GM18873 (cell line): ENCODE results near the gene NFIB.

Experiments used
- ATAC-seq: cut with Tn5 transposase; IDR thresholded peaks from one replicate; pipeline ENCODE4 v1.9.1; 2021; ENCODE audit warnings: mild to moderate bottlenecking, moderate library complexity, moderate number of reproducible peaks; ENCODE audit not compliant: unreplicated experiment, low FRiP score

Gene NFIB

GRCh38 chr9:14307989-14308852 lies 5.7 kb downstream of the NFIB start:
- ATAC-seq: no peak

GRCh38 chr9:14306672-14307660 lies 7.0 kb downstream of the NFIB start:
- ATAC-seq: no peak

GRCh38 chr9:14306188-14306587 lies 7.8 kb downstream of the NFIB start:
- ATAC-seq: no peak

- no peak for ATAC-seq
Measured at GRCh38 chr9:14304259-14304658, 9.7 kb downstream of the NFIB start.

- no peak for ATAC-seq
Measured at GRCh38 chr9:14303521-14303920, 10.4 kb downstream of the NFIB start.

- ATAC-seq: no peak
Measured at GRCh38 chr9:14303100-14303499, 10.8 kb downstream of the NFIB start.

- ATAC-seq: no peak
Measured at GRCh38 chr9:14302405-14302804, 11.5 kb downstream of the NFIB start.

- ATAC-seq: no peak
Measured at GRCh38 chr9:14301583-14302021, 12.3 kb downstream of the NFIB start.

GRCh38 chr9:14301006-14301405 lies 12.9 kb downstream of the NFIB start:
- ATAC-seq: no peak

GRCh38 chr9:14300588-14300987 lies 13.4 kb downstream of the NFIB start:
- ATAC-seq: no peak

GRCh38 chr9:14300040-14300439 lies 13.9 kb downstream of the NFIB start:
- no peak for ATAC-seq

GRCh38 chr9:14298601-14299022 lies 15.3 kb downstream of the NFIB start:
- no peak for ATAC-seq

- no peak for ATAC-seq
Measured at GRCh38 chr9:14296495-14297113, 17.3 kb downstream of the NFIB start.

GRCh38 chr9:14294659-14295058 lies 19.3 kb downstream of the NFIB start:
- no peak for ATAC-seq

GRCh38 chr9:14293801-14294200 lies 20.1 kb downstream of the NFIB start:
- no peak for ATAC-seq

- no peak for ATAC-seq
Measured at GRCh38 chr9:14292181-14292739, 21.7 kb downstream of the NFIB start.

GRCh38 chr9:14289916-14290315 lies 24.0 kb downstream of the NFIB start:
- no peak for ATAC-seq

- ATAC-seq: no peak
Measured at GRCh38 chr9:14288433-14288832, 25.5 kb downstream of the NFIB start.

- no peak for ATAC-seq
Measured at GRCh38 chr9:14286121-14286520, 27.8 kb downstream of the NFIB start.

- ATAC-seq: no peak
Measured at GRCh38 chr9:14283276-14283675, 30.7 kb downstream of the NFIB start.
